ENCODE results near the gene ZC3H11A. TPM values are rescaled to one million over a fixed set of nuclear protein-coding genes. Genes with fewer than 3 reads are reported as not detected.
A peak's percentile ranks its signal among the peaks of the same experiment; 100 is the strongest.

ZC3H11A gene
- total and polyA plus RNA-seq, 2 of the 13 experiments (the other 11 are each of a cell fraction or from before 2014, with no cell fraction given), result 56.9 to 59.7 TPM

GRCh38 chr1:203795441-203796235, at the start of gene ZC3H11A, which contains the start of gene ZBED6 (continued):
- TF ChIP-seq ZNF772 (CRISPR knock-in tag; IDR thresholded peaks at IDR 0.05) (peak; percentile 52; the same call in 1 of the 2 replicates), PREB (CRISPR knock-in tag; IDR thresholded peaks at IDR 0.05) (no peak), JARID2 (CRISPR knock-in tag; IDR thresholded peaks at IDR 0.05; ENCODE audit: insufficient replicate concordance) (no peak), PHF8 (CRISPR knock-in tag; IDR thresholded peaks at IDR 0.05) (peak; percentile 83), NR1H2 (CRISPR knock-in tag; IDR thresholded peaks at IDR 0.05; ENCODE audit: borderline replicate concordance, low read depth) (no peak), ZNF282 (IDR thresholded peaks at IDR 0.05; ENCODE audit: partially characterized antibody) (no peak), IRF2 (CRISPR knock-in tag; IDR thresholded peaks at IDR 0.05) (peak; percentile 94), TERF1 (CRISPR knock-in tag; IDR thresholded peaks at IDR 0.05) (no peak), HCFC1 (IDR thresholded peaks at IDR 0.05; ENCODE audit: low read depth, low read length) (peak; percentile 85), ZMYM3 (CRISPR knock-in tag; IDR thresholded peaks at IDR 0.05) (no peak), BRF2 (CRISPR knock-in tag; IDR thresholded peaks at IDR 0.05) (no peak), TFDP1 (CRISPR knock-in tag; IDR thresholded peaks at IDR 0.05; ENCODE audit: borderline replicate concordance) (peak; percentile 80; the same call in 1 of the 2 replicates), ZNF597 (CRISPR knock-in tag; IDR thresholded peaks at IDR 0.05) (no peak), CEBPB (IDR thresholded peaks at IDR 0.05; ENCODE audit: borderline replicate concordance, low read depth, low read length) (no peak), MED8 (CRISPR knock-in tag; IDR thresholded peaks at IDR 0.05; ENCODE audit: insufficient replicate concordance) (peak; percentile 20), ZNF24 (IDR thresholded peaks at IDR 0.05) (no peak), HMGA1 (CRISPR knock-in tag; conservative IDR thresholded peaks at IDR 0.05) (no peak), PHB2 (IDR thresholded peaks at IDR 0.05; ENCODE audit: partially characterized antibody) (no peak)
